HG02571 (cell line): ENCODE measurements around the gene CYP4V2.

Source experiments
- ATAC-seq: cut with Tn5 transposase; IDR thresholded peaks from one replicate; pipeline ENCODE4 v1.9.1; 2021; ENCODE audit warnings: mild to moderate bottlenecking, moderate library complexity; ENCODE audit not compliant: unreplicated experiment

Gene CYP4V2

DNA sequence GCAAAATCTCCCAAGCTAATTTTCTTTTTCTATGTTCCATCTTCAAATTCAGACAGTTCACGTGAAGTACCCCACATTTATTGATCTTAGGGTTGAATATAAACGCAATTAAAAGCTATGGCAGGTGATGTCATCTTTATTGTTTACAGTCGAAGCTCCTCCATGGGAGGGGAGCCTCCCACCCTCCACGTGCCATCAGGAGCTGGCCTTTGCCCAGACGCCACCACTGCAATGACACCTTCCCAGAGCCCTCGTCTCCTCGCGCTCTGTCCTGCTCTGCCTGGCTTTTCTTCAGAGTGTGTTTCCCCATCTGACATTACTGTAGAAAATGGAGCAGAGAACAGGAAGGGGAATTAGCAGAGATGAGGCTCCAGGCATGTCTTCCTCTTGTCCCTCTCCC lies 18.8 kb upstream of the CYP4V2 start:
- no peak for ATAC-seq

GRCh38 chr4:186188107-186188506 lies 3.3 kb upstream of the CYP4V2 start:
- no peak for ATAC-seq

- ATAC-seq, result no peak
Observed at GRCh38 chr4:186189656-186190055, 1.7 kb upstream of the CYP4V2 start.

GRCh38 chr4:186190581-186191199 lies 677 bp upstream of the CYP4V2 start:
- ATAC-seq, result peak; percentile 34

DNA sequence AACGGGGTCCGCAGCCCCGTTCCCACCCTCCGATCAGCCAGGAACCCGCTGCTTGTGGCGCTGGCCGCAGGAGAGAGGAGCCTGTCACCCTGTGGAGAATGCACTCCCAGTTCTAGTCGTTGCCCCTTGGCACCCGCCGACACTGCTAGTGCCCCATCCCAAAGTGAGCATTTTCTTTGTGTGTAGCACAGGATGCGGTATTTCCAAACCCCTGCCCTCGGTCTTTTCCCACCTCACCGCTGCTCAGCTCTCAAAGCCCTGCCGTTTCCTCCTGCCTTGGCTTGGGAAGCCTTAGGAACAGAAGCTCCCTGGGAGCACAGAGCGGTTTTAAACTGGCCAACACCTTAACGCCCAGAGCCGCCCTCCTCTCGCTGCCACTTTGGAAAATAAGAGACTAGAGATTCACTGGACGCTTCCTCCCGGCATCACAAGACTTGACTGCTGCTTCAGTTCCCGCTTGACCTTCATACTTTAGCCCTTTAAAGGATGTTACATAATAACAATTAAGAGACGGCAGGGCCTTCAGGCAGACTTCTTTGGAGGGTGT lies 772 bp downstream of the CYP4V2 start:
- peak; percentile 13 for ATAC-seq

DNA sequence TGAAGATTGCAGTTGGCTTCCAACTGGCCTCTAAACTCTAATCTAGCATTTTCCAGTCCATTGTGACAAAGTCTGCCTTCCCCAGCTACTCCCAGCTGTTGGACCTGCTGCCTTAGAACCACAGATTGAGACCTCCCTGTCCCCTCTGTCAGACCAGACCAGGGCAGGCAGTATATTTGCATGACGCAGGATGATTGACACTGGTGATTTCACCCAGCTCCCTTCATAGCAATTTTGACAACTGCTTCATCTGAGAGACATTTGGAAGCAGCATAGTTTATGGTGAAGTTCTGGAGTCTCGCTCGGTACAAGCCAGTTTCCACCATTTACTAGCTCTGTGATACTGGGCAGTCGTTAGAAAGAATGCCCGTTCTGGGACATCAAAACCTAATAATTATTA lies 2.5 kb downstream of the CYP4V2 start:
- no peak for ATAC-seq

DNA sequence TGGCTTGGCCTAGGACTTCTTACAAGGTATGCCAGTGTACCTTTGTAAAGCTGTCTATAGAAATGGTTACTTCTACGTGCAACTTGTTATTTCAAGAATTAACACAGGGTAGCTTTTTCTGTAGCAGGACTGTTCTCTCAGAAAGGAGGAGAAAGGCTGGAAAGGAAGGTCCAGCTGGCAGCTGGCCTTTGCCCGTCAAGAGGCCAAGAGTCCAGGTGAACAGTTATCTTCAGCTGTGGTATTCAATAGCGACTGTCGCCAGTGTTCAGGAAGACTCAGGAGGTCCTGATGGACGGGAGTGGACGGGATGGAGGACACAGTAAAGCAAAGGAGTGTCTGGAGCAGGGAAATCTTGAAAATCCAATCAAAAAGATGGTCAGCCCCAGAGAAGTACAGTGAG lies 4.7 kb downstream of the CYP4V2 start:
- ATAC-seq, result no peak

- ATAC-seq, result no peak
Observed at GRCh38 chr4:186200516-186200915, 9.1 kb downstream of the CYP4V2 start.

- no peak for ATAC-seq
Observed at GRCh38 chr4:186201010-186201409, 9.6 kb downstream of the CYP4V2 start.

DNA sequence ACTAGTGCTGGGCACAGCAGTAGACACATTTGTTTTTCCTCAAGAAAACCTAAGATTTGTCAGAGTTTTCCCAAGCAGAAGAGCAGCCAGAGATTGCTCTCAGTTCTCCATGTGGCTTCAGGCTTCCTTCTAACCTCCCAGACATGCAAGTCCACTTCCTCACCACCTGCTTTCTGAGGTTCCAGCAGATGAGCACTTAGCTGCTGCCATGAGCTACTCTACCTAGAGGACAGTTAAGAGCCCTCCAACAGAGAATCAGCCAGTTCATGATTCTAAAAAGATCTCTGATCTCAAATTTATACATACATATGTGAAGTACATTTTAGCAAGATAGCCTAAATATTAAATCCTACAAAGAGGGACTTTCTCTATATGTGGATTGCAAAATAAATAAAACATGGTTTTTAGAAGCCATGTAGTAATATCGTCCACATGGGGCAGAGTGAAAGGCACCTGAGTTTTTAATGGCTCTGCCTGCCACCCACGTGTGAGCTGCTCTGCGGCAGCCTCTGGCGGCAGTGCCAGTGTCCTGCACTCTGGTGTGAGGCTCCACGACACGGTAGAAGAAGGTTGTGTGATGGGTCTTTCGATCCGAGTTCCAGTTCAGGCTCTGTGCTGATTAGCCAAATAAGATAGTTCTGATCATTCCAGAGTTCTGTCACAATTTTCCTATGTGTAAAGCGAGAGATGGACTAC lies 10.3 kb downstream of the CYP4V2 start:
- ATAC-seq, result peak; percentile 97

DNA sequence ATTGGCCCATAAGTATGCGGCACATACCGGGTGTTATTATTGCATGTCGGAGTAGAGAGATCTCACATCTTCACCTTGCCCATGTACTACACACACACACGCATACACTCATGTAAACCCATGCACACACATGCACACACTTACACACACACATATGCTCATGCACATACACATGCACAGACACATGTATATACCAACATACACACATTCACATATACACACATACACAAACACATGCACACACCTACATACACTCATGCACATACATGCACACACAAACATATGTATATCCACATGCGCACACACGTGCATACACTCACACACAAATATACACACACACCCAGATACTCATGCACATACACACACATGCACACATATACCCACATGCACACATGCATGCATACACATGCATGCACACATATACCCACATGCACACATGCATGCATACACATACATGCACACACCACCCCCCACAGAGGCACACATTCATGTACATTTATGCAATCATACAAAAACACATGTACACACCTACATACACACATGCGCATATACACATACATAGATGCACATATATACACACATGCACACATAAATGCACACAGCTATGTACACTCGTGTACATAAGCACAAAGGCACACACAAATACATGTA lies 11.2 kb downstream of the CYP4V2 start:
- no peak for ATAC-seq

DNA sequence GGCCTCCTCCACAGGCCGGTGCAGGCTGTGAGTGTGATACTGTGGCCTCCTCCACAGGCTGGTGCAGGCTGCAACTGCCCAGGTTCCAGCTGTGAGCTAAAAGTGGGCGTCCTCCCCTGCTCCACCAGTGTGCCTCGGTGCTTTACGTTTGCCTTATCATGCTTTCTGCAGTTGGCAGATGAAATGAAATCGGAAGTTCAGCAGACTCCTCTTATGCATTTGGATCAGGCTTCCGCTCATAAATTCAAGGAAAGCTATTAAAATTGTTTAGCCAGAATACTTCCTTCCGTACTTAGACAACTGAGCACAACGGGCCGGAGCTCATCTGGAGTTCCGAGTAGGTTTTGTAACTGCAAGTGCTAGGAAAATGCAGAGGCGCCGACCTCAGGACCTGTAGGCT lies 12.0 kb downstream of the CYP4V2 start:
- ATAC-seq, result no peak

- no peak for ATAC-seq
Observed at GRCh38 chr4:186204103-186204559, 12.8 kb downstream of the CYP4V2 start.

GRCh38 chr4:186204686-186205085 lies 13.3 kb downstream of the CYP4V2 start:
- ATAC-seq, result no peak

DNA sequence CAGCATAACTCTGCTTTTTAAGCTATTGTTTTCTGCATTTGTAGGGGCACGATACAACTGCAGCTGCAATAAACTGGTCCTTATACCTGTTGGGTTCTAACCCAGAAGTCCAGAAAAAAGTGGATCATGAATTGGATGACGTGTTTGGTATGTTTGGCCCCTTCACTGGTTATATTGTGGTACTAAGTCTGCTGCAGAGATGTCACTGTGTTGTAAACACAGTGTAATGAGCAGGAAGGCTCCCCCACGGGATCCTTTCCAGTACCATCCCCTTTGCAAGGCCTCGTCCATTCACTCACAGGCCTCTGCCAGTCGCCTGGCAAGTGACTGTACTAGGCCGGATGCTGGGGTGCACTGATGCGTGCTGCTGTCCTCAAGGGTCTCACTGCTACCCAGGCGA lies 13.8 kb downstream of the CYP4V2 start:
- ATAC-seq, result no peak

GRCh38 chr4:186216465-186217024 lies 25.2 kb downstream of the CYP4V2 start:
- no peak for ATAC-seq

- ATAC-seq, result no peak
Observed at GRCh38 chr4:186217733-186218293, 26.4 kb downstream of the CYP4V2 start.

- no peak for ATAC-seq
Observed at GRCh38 chr4:186221624-186222023, 30.3 kb downstream of the CYP4V2 start.

- no peak for ATAC-seq
Observed at GRCh38 chr4:186225848-186226247, 34.5 kb downstream of the CYP4V2 start.

DNA sequence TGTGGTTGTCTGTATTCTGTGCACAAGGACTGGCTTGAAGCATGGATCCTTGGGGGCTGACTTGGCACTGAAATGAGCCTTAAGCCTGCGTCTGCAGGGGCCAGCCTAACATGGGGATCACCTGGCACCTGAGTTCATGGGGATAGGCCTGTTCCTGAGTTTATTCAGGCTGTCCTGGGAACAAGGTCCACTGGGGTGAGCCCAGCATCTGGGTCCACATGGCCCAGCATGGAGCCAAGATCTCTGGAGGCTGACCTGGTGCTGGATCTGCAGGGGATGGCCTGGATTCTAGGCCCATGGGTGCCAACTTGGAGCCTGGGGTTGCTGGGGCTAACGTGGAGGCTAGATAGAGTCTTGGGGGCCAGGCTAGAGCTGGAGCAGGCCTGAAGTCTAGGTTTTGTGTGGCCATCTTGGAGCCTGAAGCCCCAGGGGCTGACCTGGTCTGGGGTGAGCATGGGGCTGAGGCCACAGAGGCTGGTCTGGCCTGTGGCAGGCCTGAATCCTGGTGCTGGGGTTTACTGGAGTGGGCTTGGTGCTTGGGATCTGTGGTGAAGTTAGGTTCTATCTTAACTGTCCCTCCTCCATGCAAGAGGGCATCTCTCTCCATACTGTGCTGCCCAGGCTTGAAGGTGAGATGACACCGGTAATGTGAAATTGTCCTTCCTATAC lies 35.3 kb downstream of the CYP4V2 start:
- no peak for ATAC-seq

GRCh38 chr4:186227221-186227620 lies 35.9 kb downstream of the CYP4V2 start, which contains the start of gene KLKB1:
Gene KLKB1 (plus strand): TSS chr4:186227507. CDS start chr4:186228196, 689 bp downstream.
- ATAC-seq, result no peak
